HCT116 (cell line): ENCODE data around the gene LACRT. TPM values are rescaled to one million over a fixed set of nuclear protein-coding genes. Genes with fewer than 3 reads are reported as not detected.

ENCODE experiments used
- ATAC-seq: fragments of 200-7000 bp; cut with Tn5 transposase; 2 replicates; pipeline ENCODE4 v1.9.1; 2020; ENCODE audit warnings: mild to moderate bottlenecking, moderate library complexity
- BruUV-seq: library from RNA; stranded (reverse); fragments of 400-500 nt; replicated peaks from 2 replicates; lab custom pipeline; 2021; lab: Mats Ljungman, UMichigan
- CTCF ChIA-PET: fragments of 300-600 bp; sonication (Branson Sonifier 250); formaldehyde crosslinking; loops from one replicate; lab custom pipeline; 2021; ENCODE audit warnings: antibody characterized with exemption; lab: Charles Lee
- POLR2A ChIA-PET: fragments of 300-600, 350-600 bp; sonication (Branson Sonifier 250); formaldehyde crosslinking; loops from one replicate; lab custom pipeline; 2021; ENCODE audit warnings: antibody characterized with exemption; lab: Charles Lee
- RAD21 ChIA-PET, 2 experiments: fragments of 300-600 bp; sonication (Branson Sonifier 250); formaldehyde crosslinking; loops; one replicate each; lab custom pipeline; 2023; ENCODE audit warnings: low total read pairs in 2 of 2; ENCODE audit not compliant: uncharacterized antibody in 2 of 2, unreplicated experiment in 2 of 2, low non-redundant PET in 1 of 2; lab: Charles Lee
- DNase-seq: peaks from one replicate; pipeline ENCODE4 v3.0.0-alpha.2; 2010; ENCODE audit warnings: low read depth, low spot score
- H2AFZ ChIP-seq: fragments of 200-600 bp; shearing (Covaris generic), sonication (generic); 2 replicates; pipeline ENCODE4 v1.6.1; 2017; ENCODE audit warnings: low read depth, mixed run types, mixed read lengths, antibody characterized with exemption, low read length; ENCODE audit not compliant: poor library complexity, severe bottlenecking
- H3K27ac ChIP-seq: 2 replicates; pipeline ENCODE4 v1.5.1; 2012; ENCODE audit warnings: low read depth, low read length
- H3K27me3 ChIP-seq: fragments of 200-600 bp; sonication (generic); 2 replicates; pipeline ENCODE4 v1.6.1; 2016; ENCODE audit warnings: mixed run types, low read length, mixed read lengths; ENCODE audit not compliant: insufficient read depth
- H3K36me3 ChIP-seq, 2 experiments: fragments of 200-500 bp in 1 of 2; fragments of 200-600 bp in 1 of 2; sonication (Bioruptor generic) in 1 of 2; sonication (generic) in 1 of 2; 2 replicates each; pipeline versions ENCODE4 v1.5.1 to v1.6.1; 2014 to 2016; ENCODE audit warnings: low read length in 2 of 2, inconsistent platforms in 1 of 2, mixed read lengths in 1 of 2, mixed run types in 1 of 2; ENCODE audit not compliant: insufficient read depth in 2 of 2, control insufficient read depth in 1 of 2
- H3K4me1 ChIP-seq, 2 experiments: fragments of 200-600 bp in 1 of 2; sonication (generic) in 1 of 2; 2 replicates each; pipeline versions ENCODE4 v1.5.1 to v1.6.1; 2012 to 2017; ENCODE audit warnings: low read length in 2 of 2, inconsistent platforms in 1 of 2, mild to moderate bottlenecking in 1 of 2, mixed read lengths in 1 of 2, mixed run types in 1 of 2, moderate library complexity in 1 of 2; ENCODE audit not compliant: insufficient read depth in 2 of 2, control insufficient read depth in 1 of 2
- H3K4me2 ChIP-seq: fragments of 200-600 bp; sonication (generic); 2 replicates; pipeline ENCODE4 v1.6.1; 2017; ENCODE audit warnings: mixed run types, low read length, mixed read lengths
- H3K4me3 ChIP-seq, 2 experiments: fragments of 200-600 bp in 1 of 2; sonication (generic) in 1 of 2; replicated peaks in 1 of 2; 2 replicates each; pipeline ENCODE4 v1.5.1; 2011 to 2016; ENCODE audit warnings: low read length in 2 of 2, control low read depth in 1 of 2, low read depth in 1 of 2, mild to moderate bottlenecking in 1 of 2, mixed read lengths in 1 of 2, mixed run types in 1 of 2
- H3K79me2 ChIP-seq: fragments of 200-600 bp; sonication (generic); 2 replicates; pipeline ENCODE4 v1.6.1; 2017; ENCODE audit warnings: mild to moderate bottlenecking, mixed run types, low read length, moderate library complexity, mixed read lengths; ENCODE audit not compliant: insufficient read depth
- H3K9ac ChIP-seq: fragments of 200-600 bp; sonication (generic); 2 replicates; pipeline ENCODE4 v1.6.1; 2016; ENCODE audit warnings: low read length, mixed read lengths
- H3K9me2 ChIP-seq: fragments of 200-600 bp; sonication (generic), shearing (Covaris generic); 2 replicates; pipeline ENCODE4 v1.6.1; 2017; ENCODE audit warnings: mixed run types, mild to moderate bottlenecking, moderate library complexity; ENCODE audit not compliant: insufficient read depth
- H3K9me3 ChIP-seq, 2 experiments: fragments of 200-500 bp in 1 of 2; fragments of 200-600 bp in 1 of 2; sonication (Bioruptor generic) in 1 of 2; sonication (generic) in 1 of 2; 2 replicates each; pipeline ENCODE4 v1.6.1; 2014 to 2017; ENCODE audit warnings: low read length in 2 of 2, mixed read lengths in 2 of 2, inconsistent platforms in 1 of 2, low read depth in 1 of 2, mild to moderate bottlenecking in 1 of 2, mixed run types in 1 of 2, moderate library complexity in 1 of 2; ENCODE audit not compliant: control insufficient read depth in 1 of 2, insufficient read depth in 1 of 2
- H4K20me1 ChIP-seq: fragments of 200-600 bp; sonication (generic), shearing (Covaris generic); 2 replicates; pipeline ENCODE4 v1.6.1; 2017; ENCODE audit warnings: mixed run types, mild to moderate bottlenecking, moderate library complexity; ENCODE audit not compliant: insufficient read depth
- CTCF ChIP-seq, 3 experiments: fragments of 200-600 bp in 1 of 3; sonication (generic) in 1 of 3; IDR thresholded peaks in 2 of 3; conservative IDR thresholded peaks in 1 of 3; 2 replicates each; pipeline ENCODE4 v1.5.1; 2012 to 2017; ENCODE audit warnings: low read depth in 2 of 3, low read length in 2 of 3, antibody characterized with exemption in 1 of 3, borderline replicate concordance in 1 of 3, control low read depth in 1 of 3, mild to moderate bottlenecking in 1 of 3, mixed read lengths in 1 of 3, mixed run types in 1 of 3, moderate library complexity in 1 of 3; ENCODE audit not compliant: insufficient read depth in 1 of 3
- EGR1 ChIP-seq: IDR thresholded peaks from 2 replicates; pipeline ENCODE4 v1.6.1; 2012; ENCODE audit warnings: low read depth
- ELF1 ChIP-seq: IDR thresholded peaks from 2 replicates; pipeline ENCODE4 v1.6.1; 2012; ENCODE audit warnings: low read depth, borderline replicate concordance
- EZH2 ChIP-seq: fragments of 200-600 bp; sonication (generic); IDR thresholded peaks from 2 replicates; pipeline ENCODE4 v1.6.1; 2017; ENCODE audit warnings: antibody characterized with exemption, mixed run types
- EZH2phosphoT487 ChIP-seq: fragments of 200-600 bp; IDR thresholded peaks from 2 replicates; pipeline ENCODE4 v1.6.1; 2018; ENCODE audit warnings: antibody characterized with exemption, borderline replicate concordance
- MAX ChIP-seq: IDR thresholded peaks from 2 replicates; pipeline ENCODE4 v1.6.1; 2012
- POLR2A ChIP-seq: IDR thresholded peaks from 2 replicates; pipeline ENCODE4 v1.7.0; 2011; ENCODE audit warnings: borderline replicate concordance; ENCODE audit not compliant: insufficient read depth, insufficient read length; ENCODE audit errors: extremely low read depth
- POLR2AphosphoS5 ChIP-seq: IDR thresholded peaks from 2 replicates; pipeline ENCODE4 v1.6.1; 2011; ENCODE audit warnings: mild to moderate bottlenecking, low read depth, low read length, moderate library complexity
- REST ChIP-seq: IDR thresholded peaks from 2 replicates; pipeline ENCODE4 v1.6.1; 2012; ENCODE audit warnings: low read depth
- SIN3A ChIP-seq: IDR thresholded peaks from 2 replicates; pipeline ENCODE4 v1.6.1; 2012; ENCODE audit warnings: low read depth
- SP1 ChIP-seq: IDR thresholded peaks from 2 replicates; pipeline ENCODE4 v1.6.1; 2012; ENCODE audit warnings: low read depth
- TCF7L2 ChIP-seq: IDR thresholded peaks from 2 replicates; pipeline ENCODE4 v1.7.0; 2011; ENCODE audit warnings: borderline replicate concordance, inconsistent platforms; ENCODE audit not compliant: insufficient read depth, insufficient read length; ENCODE audit errors: extremely low read depth
- intact Hi-C: fragments of 100-400 bp; cut with micrococcal nuclease; formaldehyde crosslinking; loops from 2 replicates; pipeline ENCODE4 v1.10.0; 2022
- total RNA-seq: library from RNA; stranded (reverse); gene quantifications from one replicate; pipeline ENCODE4 v1.2.1, GENCODE V29; 2021; ENCODE audit not compliant: unreplicated experiment

LACRT gene
- total RNA-seq, 1 experiment from 2014 or later, result not detected

- TF ChIP-seq SP1, result no peak
- no peak for TF ChIP-seq POLR2AphosphoS5
- no peak for TF ChIP-seq TCF7L2
- no peak for TF ChIP-seq ELF1
- no peak for TF ChIP-seq EGR1
- no peak for TF ChIP-seq POLR2A
- TF ChIP-seq, all 23 proteins: peak for 0
- Histone ChIP-seq H4K20me1 (no peaks in the 10 kb centered on the region), H3K9me2 (no peaks in the 10 kb centered on the region), H3K4me1 (no peaks in the 10 kb centered on the region), H3K27ac (no peak overlapping the region), H3K4me3 (no peak overlapping the region), H3K9me3 (no peaks in the 10 kb centered on the region), H2AFZ (no peak overlapping the region), H3K9ac (no peak overlapping the region), H3K4me2 (no peak overlapping the region), H3K27me3 (peaks cover 17% of the 10 kb centered on the region; the same call in 1 of the 2 replicates), H3K36me3 (no peaks in the 10 kb centered on the region), H3K79me2 (no peaks in the 10 kb centered on the region)
- DNase-seq (no peak), ATAC-seq (no peak)
- no TSS peak for BruUV-seq
- intact Hi-C loops, result no loop called here
- CTCF ChIA-PET, result no interaction called here
- RAD21 ChIA-PET, result no interaction called here
- POLR2A ChIA-PET, result no interaction called here
Observed at GRCh38 chr12:54608769-54609168, 25.9 kb downstream of the LACRT start.

- ATAC-seq, result no peak
- Histone ChIP-seq H3K9me3 (no peaks in the 10 kb centered on the region), H3K4me2 (no peak overlapping the region), H3K27ac (no peak overlapping the region), H3K9me2 (no peaks in the 10 kb centered on the region), H3K36me3 (no peaks in the 10 kb centered on the region), H3K4me1 (peaks cover 0 to 2% of the 10 kb centered on the region in 2 experiments; a peak in 2 of 4 replicates), H3K4me3 (no peak overlapping the region), H3K79me2 (no peaks in the 10 kb centered on the region), H4K20me1 (no peaks in the 10 kb centered on the region), H3K9ac (no peak overlapping the region), H3K27me3 (peaks cover 17% of the 10 kb centered on the region; the same call in 1 of the 2 replicates), H2AFZ (no peak overlapping the region)
- intact Hi-C loops, result no loop called here
- DNase-seq, result no peak
- POLR2A ChIA-PET, result no interaction called here
- RAD21 ChIA-PET, result no interaction called here
- CTCF ChIA-PET, result no interaction called here
- BruUV-seq, result no TSS peak
- TF ChIP-seq POLR2A, result no peak
- no peak for TF ChIP-seq TCF7L2
- no peak for TF ChIP-seq REST
- no peak for TF ChIP-seq EZH2
- TF ChIP-seq CTCF (IDR thresholded peaks at IDR 0.05 in 2 of 3, conservative IDR thresholded peaks at IDR 0.05 in 1 of 3; ENCODE audit: borderline replicate concordance in 1 of 3, insufficient read depth in 1 of 3, low read depth in 2 of 3, low read length in 2 of 3), result no peak
- TF ChIP-seq SIN3A, result no peak
- no peak for TF ChIP-seq MAX
- no peak for TF ChIP-seq EZH2phosphoT487
Observed at GRCh38 chr12:54608156-54608555, 26.5 kb downstream of the LACRT start.
